Occipital lobe (tissue), 2 donors: ENCODE results near the gene TRPM8. TPM values are rescaled to one million over a fixed set of nuclear protein-coding genes. Genes with fewer than 3 reads are reported as not detected.
"Not testable (repeated sequence)": the region's sequence is repeated elsewhere in the genome, so short reads cannot be mapped to it uniquely, and the experiment has no call there.

Source experiments
- DNase-seq: peaks from one replicate; lab custom pipeline; 2025; lab: John Stamatoyannopoulos, UW
- total RNA-seq: library from RNA; depleted of rRNA; stranded (reverse); fragments of >200 nt; gene quantifications from one replicate; pipeline ENCODE4 v1.2.3, GENCODE V29; 2014

TRPM8 gene
- total RNA-seq: 0.47 TPM

DNA sequence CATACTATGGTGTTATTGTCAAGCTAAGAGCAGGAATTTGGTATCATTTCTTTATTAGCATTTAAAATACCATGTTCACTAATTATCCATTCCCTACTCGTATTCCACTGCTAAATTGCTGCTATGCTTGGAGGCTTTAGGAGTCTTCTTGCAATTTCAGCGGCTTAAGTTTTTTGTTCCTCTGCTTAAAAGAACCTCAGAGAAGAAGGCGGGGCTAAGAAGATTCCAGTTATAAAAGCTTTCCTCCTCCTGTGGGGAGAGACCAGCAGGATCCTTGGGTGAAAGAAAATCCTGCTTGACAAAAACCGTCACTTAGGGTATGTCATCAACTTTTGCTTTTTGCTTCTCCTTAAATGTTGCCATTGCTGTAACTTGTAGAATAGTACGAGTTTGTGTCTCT, at the start of gene TRPM8:
Gene TRPM8 (plus strand): TSS at position 258 of the 400 bp plus-strand sequence. CDS start 9,165 bp downstream, outside the sequence.
- no peak for DNase-seq

DNA sequence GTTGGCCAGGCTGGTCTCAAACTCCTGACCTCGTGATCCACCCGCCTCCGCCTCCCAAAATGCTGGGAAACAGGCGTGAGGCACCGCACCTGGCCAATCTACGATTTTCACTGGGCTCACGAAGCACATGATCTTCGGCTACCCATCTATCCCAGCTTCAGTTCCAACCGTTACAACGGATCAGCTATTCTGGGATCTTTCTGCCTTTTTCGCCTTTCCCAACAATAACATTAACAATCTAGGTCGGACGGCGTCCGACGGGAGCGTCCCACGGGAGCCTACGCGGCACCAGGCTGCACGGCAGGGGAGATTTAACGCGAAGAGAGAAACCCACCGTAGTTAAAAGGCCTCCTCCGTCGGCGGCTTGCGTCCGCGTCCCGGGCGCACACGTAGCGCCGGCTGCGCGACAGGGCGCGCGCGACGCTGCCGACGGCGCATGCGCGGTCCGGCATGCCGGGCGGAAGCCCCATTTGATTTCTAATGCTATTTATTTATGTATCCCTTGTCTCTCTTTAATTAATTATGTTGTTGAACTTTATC, 49.1 kb upstream of the TRPM8 start, which contains the start of gene MSL3B:
Gene MSL3B (minus strand): TSS at position 394 of the 540 bp plus-strand sequence.
- DNase-seq: no peak

DNA sequence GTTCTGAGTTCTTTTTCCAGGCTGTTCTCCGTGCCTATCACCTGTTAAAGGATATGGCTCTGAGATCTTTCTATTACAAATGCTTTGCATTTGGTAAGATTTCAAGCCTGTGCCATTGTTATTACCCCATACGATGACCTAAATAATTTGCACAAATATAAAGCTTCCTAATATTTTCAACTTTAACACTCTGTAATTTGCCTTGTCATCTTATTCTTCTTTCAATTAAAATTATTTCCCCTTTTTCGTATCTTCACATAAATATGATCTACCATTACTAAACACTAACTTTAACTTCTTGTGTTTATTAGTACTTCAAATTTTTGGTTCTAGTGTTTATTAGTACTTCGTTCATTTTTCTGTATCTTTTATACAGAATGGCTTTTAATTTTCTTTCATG, 45.7 kb upstream of the TRPM8 start:
- no peak for DNase-seq

DNA sequence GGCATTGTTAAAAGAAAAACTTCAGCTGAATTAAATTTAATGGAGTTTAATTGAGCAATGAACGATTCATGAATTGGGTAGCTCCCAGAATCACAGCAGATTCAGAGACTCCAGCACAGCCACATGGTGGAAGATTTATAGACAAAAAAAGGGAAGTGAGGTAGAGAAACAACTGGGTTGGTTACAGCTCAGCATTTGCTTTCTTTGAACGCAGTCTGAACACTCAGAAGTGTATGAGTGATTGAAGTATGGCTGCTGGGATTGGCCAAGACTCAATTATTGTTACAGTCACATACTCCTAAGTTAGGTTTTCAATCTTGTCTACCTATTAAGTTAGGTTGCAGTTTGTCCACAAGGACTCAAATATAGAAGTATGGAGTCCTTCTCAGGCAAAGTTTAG, 45.0 kb upstream of the TRPM8 start:
- not testable (repeated sequence) for DNase-seq

GRCh38 chr2:233882353-233882752, 34.8 kb upstream of the TRPM8 start:
- DNase-seq: no peak

- DNase-seq: no peak
Measured at GRCh38 chr2:233892793-233893192, 24.4 kb upstream of the TRPM8 start.

DNA sequence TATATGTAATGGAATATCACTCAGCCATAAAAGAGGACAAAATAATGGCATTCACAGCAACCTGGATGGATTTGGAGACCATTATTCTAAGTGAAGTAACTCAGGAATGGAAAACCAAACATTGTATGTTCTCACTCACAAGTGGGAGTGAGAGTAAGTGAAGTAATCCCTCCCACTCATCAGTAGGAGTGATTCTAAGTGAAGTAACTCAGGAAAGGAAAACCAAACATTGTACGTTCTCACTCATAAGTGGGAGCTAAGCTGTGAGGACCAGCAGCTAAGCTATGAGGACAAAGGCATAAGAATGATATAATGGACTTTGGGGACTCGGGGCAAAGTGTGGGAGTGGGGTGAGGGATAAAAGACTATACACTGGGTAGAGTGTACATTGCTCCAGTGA, 20.9 kb upstream of the TRPM8 start:
- not testable (repeated sequence) for DNase-seq

DNA sequence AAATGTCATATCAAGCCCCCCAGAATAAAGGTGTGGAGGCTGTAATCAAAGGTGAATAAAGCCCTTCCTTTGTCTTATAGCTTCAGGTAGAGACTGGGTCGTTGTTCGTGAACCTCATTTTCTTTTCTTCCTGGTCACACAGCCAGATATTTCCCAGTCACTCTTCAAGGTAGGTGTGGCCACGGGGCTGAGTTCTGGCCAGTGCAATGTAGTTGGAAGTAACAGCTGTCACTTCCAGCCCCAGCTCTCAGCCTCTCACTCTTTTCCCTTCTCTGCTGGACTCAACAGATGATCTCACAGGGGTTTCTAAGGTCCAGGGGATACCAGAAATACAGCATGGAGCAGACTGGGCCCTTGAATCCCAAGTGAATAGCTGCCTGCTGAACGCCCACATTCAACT, 15.8 kb upstream of the TRPM8 start:
- no peak for DNase-seq

DNA sequence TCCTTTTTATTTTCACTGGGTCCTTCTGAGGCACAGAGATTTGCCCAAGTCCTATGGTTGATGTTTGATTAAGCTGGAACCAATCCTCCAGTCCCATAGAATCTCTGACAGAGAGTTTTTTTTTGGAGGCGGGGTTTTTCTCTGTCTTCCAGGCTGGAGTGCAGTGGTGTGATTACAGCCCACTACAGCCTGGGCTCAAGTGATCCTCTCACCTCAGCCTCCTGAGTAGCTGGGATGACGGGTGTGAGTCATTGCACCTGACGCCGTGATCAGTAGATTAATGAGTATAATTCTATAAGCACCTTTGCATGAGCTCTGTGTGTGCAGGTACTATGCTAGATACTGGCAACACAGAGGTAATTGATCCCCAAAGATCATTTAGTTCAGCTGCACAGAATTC, 15.3 kb upstream of the TRPM8 start:
- no peak for DNase-seq

DNA sequence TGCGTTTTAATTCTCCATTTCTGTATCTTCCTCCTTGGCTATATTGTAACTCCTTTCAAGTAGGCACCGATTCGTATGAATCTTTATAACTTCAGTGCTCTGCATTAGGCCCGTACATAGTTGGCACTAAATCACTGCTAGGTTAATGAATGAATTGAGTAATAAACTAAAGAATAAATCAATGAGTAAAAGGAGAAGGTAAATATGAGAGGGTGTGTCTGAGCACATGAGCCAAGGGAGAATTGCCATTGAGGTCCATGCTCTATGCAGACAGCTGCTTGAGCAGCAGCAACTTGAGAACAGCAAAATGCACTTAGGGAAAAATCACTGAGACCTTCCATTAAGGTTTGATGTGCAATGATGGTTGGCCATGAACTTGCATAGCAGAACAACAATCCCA, 11.2 kb upstream of the TRPM8 start:
- DNase-seq: no peak

DNA sequence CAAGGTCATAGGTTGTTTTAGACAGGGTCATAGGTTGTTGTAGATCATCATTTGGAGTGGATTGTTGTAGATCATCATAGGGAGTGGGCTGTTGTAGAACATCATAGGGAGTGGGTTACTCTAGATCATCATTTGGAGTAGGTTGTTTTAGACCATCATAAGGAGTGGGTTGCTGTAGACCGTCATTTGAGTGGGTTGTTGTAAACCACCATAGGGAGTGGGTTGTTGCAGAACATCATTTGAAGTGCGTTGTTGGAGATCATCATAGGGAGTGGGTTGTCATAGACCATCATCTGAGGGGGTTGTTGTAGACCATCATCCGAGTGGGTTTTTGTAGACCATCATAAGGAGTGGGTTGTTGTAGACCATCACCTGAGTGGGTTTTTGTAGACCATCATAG, 9.5 kb upstream of the TRPM8 start:
- no peak for DNase-seq

DNA sequence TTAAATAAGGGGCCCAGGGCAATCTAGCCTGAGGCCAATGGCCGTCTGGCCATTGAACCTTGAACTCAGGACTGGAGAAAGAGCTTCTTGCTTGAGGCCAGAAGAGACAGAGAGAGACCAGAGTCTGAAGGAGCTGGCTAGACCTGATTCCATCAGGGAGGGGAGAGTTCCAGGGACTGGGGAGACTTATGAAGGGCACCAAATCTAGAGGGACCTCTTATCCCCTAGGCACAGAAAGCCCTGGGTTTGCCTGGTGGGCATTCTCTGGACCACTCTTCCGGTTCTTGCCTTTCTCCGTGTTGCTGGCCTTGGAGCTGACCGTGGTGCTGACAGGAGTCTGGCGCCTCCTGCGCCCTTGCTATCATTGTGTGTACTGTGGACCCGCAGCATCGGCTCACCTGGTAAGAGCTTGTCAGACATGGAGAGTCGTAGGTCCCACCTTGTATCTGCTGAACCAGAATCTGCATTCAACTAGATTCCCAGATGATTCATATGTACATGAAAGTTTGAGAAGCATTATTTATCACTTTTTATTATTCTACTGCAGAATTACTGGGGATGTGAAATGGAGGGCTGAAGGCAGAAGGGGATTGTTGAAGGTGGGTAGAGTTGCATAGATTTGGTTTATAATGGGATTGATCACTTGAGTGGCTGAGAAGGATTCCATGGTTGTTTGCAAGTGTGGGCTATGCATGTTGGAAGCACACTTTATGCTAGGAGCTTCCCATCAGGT, 4.3 kb upstream of the TRPM8 start:
- DNase-seq: no peak

DNA sequence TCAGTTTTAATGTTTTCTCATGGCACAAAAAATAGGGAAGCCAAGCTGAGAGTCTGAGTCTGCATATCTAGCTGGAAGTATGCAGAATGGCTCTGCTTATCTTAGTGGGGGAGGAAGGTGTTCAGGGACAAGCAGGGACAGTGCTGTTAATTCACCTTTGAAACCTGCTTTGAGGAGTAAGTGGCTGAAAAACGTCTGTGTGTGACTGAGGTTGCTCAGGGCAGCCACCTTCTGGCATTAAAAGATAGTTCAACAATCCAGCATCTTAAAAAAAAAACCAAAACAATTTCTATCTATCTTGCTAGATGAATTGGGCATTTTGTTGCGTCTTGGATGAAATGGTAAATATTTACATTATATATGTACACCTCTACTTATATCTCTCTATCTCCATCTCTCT, 2.0 kb upstream of the TRPM8 start:
- DNase-seq: no peak

DNA sequence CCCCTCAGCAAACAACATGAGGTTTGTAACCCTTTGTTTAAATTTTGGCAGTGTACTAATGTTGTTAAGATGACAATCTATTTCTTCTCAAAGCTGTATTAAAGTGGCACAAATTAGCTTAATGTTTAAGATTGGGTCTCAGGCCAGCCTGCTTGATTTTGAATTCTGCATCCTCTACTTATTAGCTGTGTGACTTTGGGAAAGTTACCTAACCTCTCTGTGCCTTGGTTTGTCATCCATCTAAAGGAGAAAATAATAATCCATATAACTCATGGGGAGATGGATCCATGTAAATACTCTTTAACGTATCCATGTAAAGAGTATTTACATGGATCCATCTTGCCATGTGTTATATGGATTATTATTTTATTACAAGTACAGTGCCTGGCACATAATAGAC, 2.1 kb downstream of the TRPM8 start:
- DNase-seq: no peak

GRCh38 chr2:233919938-233920337, 2.8 kb downstream of the TRPM8 start:
- no peak for DNase-seq

DNA sequence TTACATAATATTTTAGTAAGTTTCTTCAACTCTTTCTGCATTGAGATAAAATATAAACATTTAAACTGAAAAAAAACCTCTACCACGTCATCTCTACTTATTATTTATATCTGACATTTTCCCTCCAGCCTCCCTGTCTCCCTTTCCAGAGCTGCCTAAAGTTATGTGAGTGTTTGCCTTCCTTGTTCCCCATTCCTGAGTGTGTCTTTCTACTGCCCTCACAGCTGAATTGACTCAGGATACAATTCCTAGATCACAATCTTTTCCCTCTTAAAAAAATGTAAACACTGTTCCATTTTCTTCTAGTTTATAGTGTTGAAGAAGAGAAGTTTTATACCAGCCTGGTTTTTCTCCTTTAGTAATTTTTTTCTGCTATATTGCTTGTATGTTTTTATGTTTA, 5.3 kb downstream of the TRPM8 start:
- no peak for DNase-seq

- no peak for DNase-seq
Measured at GRCh38 chr2:233925402-233925801, 8.2 kb downstream of the TRPM8 start.

DNA sequence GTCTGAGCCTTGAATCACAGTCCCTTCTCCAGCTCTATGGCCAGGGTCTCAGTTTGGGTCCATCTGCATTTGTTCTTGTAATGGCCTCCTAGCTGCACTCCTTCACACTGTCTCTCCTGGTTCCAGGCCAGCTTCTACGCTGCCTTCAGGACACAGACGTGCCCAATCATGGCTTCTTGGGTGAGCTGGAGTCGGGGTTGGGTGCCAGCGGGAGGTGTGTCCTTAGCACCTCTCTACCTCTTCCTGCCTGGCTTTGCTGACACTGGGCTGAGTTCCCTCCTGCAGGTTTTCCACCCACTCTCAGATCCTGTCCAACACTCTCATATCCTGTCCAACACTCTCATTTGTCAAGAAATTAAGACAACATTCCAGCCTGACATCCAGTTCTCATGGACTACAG, 9.6 kb downstream of the TRPM8 start:
- DNase-seq: no peak

DNA sequence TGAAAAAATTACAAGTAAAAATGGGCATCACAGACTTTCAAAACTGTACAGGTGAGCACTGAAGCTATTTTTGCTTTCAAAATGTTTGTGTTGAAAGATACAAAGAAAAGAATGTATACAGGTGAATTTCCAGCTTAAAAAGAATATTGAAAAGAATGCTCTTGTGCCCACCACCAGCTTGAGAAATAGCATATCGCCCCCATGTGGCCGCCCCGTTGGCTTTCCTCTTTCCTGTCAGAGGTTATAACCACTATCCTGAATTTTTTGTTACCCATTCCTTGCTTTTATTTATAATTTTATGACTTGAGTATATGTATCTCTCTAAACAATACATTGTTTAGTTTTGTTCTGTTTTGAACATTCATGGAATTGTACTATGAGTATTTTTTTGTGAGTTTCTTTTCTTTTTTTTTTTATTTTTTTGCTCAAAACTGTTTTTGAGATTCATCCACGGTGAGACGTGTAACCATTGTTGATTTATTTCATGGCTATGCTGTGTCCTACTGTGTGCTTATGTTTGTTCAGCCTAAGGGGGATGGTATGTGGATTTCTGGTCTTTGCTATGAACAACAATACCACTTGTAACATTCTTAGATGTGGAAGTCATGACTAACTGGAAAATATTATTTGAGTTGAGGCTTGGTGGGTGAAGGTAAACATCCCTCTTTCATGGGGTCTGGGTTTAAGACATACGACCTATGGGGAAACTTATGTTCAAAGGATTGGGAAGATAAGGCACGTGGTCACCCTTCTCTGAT, 11.6 kb downstream of the TRPM8 start:
- DNase-seq: no peak

- no peak for DNase-seq
Measured at GRCh38 chr2:233929352-233930022, 12.3 kb downstream of the TRPM8 start.

DNA sequence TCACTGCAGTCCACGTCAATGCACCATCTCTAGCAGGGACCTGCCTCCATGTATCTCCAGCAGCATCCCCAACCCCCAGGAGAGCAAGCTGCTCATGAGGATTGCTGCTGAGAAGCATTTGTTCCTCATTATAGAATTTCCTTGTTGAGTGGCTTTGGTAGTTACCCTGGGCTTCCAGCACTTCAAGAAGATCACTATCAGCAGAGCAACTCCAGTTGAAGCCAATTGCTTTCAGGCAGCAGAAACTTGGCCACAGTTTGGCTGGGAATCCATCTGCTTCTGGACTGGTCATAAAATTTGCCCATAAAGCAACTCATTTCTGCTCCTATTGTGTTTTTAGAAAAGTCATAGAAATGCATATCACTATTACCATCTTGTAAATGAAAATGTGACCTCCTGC, 17.4 kb downstream of the TRPM8 start:
- no peak for DNase-seq

DNA sequence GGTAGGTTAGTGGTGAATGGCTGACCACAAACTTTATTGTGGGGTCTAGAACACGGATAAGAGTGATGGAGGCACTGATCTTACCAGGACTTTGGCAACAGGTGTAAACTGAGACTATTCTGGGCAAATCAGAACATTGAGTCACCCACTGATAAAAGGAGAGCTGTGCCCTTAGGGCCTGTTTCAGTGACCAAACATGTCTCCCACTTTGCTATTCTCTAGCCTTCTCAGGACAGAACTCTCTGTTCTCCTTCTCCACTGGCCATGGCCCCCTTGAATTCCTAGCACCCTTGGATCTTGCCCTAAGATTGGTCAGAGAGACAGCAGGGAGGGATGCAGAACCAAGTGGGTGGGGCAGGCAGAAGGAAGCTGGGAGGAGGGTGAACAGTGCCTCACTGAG, 18.3 kb downstream of the TRPM8 start:
- DNase-seq: no peak
